B cell (primary cell): ENCODE results near the gene CDT1.

Experiments
- CTCF ChIP-seq: fragments of 200-600 bp; IDR thresholded peaks from one replicate; pipeline ENCODE4 v1.8.0; 2022; ENCODE audit warnings: antibody characterized with exemption, mild to moderate bottlenecking
- EZH2 ChIP-seq: IDR thresholded peaks from 2 replicates; pipeline ENCODE4 v1.6.1; 2012; ENCODE audit warnings: borderline replicate concordance, low read depth, mild to moderate bottlenecking, moderate library complexity, low read length; ENCODE audit not compliant: insufficient read depth, poor library complexity, severe bottlenecking

GRCh38 chr16:88787579-88788314 is 15.8 kb upstream of the CDT1 start:
- no peak for TF ChIP-seq CTCF
- TF ChIP-seq EZH2, result no peak
